ENCODE data around the gene SLC24A4.

SLC24A4 gene

GRCh38 chr14:92449404-92450181, 126.6 kb downstream of the SLC24A4 start:
- Histone ChIP-seq H3K4me3 (ENCODE audit: extremely low read depth, insufficient read depth, low read length, poor library complexity, severe bottlenecking) (no peak overlapping the region), H3K4me1 (ENCODE audit: control insufficient read depth, insufficient read depth, low read length, poor library complexity, severe bottlenecking) (peaks cover 15% of the 10 kb centered on the region), H3K9me3 (ENCODE audit: control insufficient read depth, low read length) (no peaks in the 10 kb centered on the region), H3K36me3 (ENCODE audit: control insufficient read depth, insufficient read depth, low read length) (no peaks in the 10 kb centered on the region), H3K27ac (ENCODE audit: low read depth, low read length, severe bottlenecking) (peak overlapping the region; percentile 8)
- WGBS, 2 experiments (ENCODE audit: insufficient coverage in 2 of 2) = 87 to 89% methylated on average over 19 of the region's 20 CpGs

DNA sequence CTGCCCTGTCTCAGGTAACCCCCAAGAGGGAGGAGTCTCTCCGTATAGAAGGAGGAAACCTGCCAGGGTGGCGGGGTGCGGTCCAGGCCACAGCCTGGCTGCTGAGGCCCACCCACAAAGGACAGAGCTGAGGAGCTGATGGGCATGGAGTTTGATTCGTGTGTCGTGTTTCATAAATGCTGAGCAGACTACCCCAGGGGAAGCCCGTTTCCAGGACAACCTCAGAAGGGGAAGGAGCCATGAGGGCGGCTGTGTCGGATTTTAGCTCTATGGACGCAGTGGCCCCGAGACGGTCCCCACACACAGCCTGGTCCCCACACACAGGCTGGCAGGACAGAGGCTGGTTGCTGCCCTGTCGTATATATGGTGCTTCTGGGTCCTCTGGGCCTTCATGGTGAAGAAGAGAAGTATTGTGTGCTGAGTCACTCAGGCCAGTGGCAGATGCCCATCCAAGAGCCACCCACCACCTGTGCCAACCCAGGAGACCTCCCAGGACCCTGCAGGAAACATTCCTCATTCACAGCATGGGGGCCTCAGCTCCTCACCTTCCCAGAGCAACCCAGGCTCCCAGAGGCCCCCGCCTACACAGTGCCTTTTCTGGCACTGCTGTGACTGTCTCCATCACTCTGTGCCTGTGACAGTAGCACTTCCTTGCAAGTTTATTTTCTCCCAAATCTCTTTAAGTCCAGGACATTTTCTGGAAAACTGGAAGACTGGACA, 127.5 kb downstream of the SLC24A4 start:
- 82 to 87% methylated on average over 9 to 12 of the region's 13 CpGs for WGBS, 2 experiments (ENCODE audit: insufficient coverage in 2 of 2)
- Histone ChIP-seq H3K4me3 (ENCODE audit: extremely low read depth, insufficient read depth, low read length, poor library complexity, severe bottlenecking) (no peak overlapping the region), H3K4me1 (ENCODE audit: control insufficient read depth, insufficient read depth, low read length, poor library complexity, severe bottlenecking) (peaks cover 15% of the 10 kb centered on the region), H3K27ac (ENCODE audit: low read depth, low read length, severe bottlenecking) (no peak overlapping the region), H3K36me3 (ENCODE audit: control insufficient read depth, insufficient read depth, low read length) (no peaks in the 10 kb centered on the region), H3K9me3 (ENCODE audit: control insufficient read depth, low read length) (no peaks in the 10 kb centered on the region)

- Histone ChIP-seq H3K4me3 (ENCODE audit: extremely low read depth, insufficient read depth, low read length, poor library complexity, severe bottlenecking) (no peak overlapping the region), H3K27ac (ENCODE audit: low read depth, low read length, severe bottlenecking) (no peak overlapping the region), H3K9me3 (ENCODE audit: control insufficient read depth, low read length) (no peaks in the 10 kb centered on the region), H3K4me1 (ENCODE audit: control insufficient read depth, insufficient read depth, low read length, poor library complexity, severe bottlenecking) (peaks cover 15% of the 10 kb centered on the region), H3K36me3 (ENCODE audit: control insufficient read depth, insufficient read depth, low read length) (no peaks in the 10 kb centered on the region)
- WGBS, 2 experiments (ENCODE audit: insufficient coverage in 2 of 2) = 65 to 73% methylated on average over 6 to 8 of the region's 9 CpGs
These were observed 128.3 kb downstream of the SLC24A4 start for GRCh38 chr14:92451245-92451644.

DNA sequence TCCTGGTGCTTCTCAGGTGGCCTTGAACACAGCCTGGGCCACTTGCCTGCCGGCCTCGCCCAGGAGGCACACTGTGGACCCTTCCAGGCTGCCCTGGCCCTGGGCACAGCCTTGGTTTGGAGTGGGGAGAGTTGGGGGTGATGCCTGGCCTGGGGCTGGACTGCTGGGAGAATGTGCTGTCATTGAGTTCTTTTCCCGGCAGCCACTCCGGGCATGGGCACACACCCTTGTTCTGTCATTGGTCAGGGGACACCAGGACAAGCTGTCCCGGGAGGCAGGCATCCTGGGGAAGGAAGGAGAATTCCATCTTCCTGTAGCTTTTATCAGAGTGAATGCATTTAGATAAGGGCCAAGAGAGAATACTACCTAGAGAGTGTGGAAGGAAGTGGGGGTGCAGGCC, 128.8 kb downstream of the SLC24A4 start:
- Histone ChIP-seq H3K27ac (ENCODE audit: low read depth, low read length, severe bottlenecking) (no peak overlapping the region), H3K4me3 (ENCODE audit: extremely low read depth, insufficient read depth, low read length, poor library complexity, severe bottlenecking) (no peak overlapping the region), H3K4me1 (ENCODE audit: control insufficient read depth, insufficient read depth, low read length, poor library complexity, severe bottlenecking) (peaks cover 15% of the 10 kb centered on the region), H3K9me3 (ENCODE audit: control insufficient read depth, low read length) (no peaks in the 10 kb centered on the region), H3K36me3 (ENCODE audit: control insufficient read depth, insufficient read depth, low read length) (no peaks in the 10 kb centered on the region)
- 91 to 94% methylated on average over 3 to 4 of the region's 5 CpGs for WGBS, 2 experiments (ENCODE audit: insufficient coverage in 2 of 2)

GRCh38 chr14:92452471-92452870, 129.5 kb downstream of the SLC24A4 start:
- Histone ChIP-seq H3K27ac (ENCODE audit: low read depth, low read length, severe bottlenecking) (no peak overlapping the region), H3K4me3 (ENCODE audit: extremely low read depth, insufficient read depth, low read length, poor library complexity, severe bottlenecking) (no peak overlapping the region), H3K4me1 (ENCODE audit: control insufficient read depth, insufficient read depth, low read length, poor library complexity, severe bottlenecking) (peaks cover 15% of the 10 kb centered on the region), H3K9me3 (ENCODE audit: control insufficient read depth, low read length) (no peaks in the 10 kb centered on the region), H3K36me3 (ENCODE audit: control insufficient read depth, insufficient read depth, low read length) (no peaks in the 10 kb centered on the region)
- 96 to 97% methylated on average over 6 to 14 of the region's 14 CpGs for WGBS, 2 experiments (ENCODE audit: insufficient coverage in 2 of 2)

GRCh38 chr14:92453691-92454090, 130.7 kb downstream of the SLC24A4 start:
- H3K4me1 ChIP-seq (ENCODE audit: control insufficient read depth, insufficient read depth, low read length, poor library complexity, severe bottlenecking) = peaks cover 15% of the 10 kb centered on the region
- H3K36me3 ChIP-seq (ENCODE audit: control insufficient read depth, insufficient read depth, low read length) = no peaks in the 10 kb centered on the region
- no peak overlapping the region for H3K27ac ChIP-seq (ENCODE audit: low read depth, low read length, severe bottlenecking)
- WGBS, 2 experiments (ENCODE audit: insufficient coverage in 2 of 2) = 88 to 91% methylated on average over 5 to 8 of the region's 8 CpGs
- no peak overlapping the region for H3K4me3 ChIP-seq (ENCODE audit: extremely low read depth, insufficient read depth, low read length, poor library complexity, severe bottlenecking)
- no peaks in the 10 kb centered on the region for H3K9me3 ChIP-seq (ENCODE audit: control insufficient read depth, low read length)

GRCh38 chr14:92455231-92455630, 132.3 kb downstream of the SLC24A4 start:
- peaks cover 23% of the 10 kb centered on the region for H3K4me1 ChIP-seq (ENCODE audit: control insufficient read depth, insufficient read depth, low read length, poor library complexity, severe bottlenecking)
- 100% methylated on average over 2 of the region's 2 CpGs; no CpG with 5 or more reads in 1 of the 2 experiments for WGBS, 2 experiments (ENCODE audit: insufficient coverage in 2 of 2)
- no peaks in the 10 kb centered on the region for H3K9me3 ChIP-seq (ENCODE audit: control insufficient read depth, low read length)
- H3K36me3 ChIP-seq (ENCODE audit: control insufficient read depth, insufficient read depth, low read length) = no peaks in the 10 kb centered on the region
- H3K4me3 ChIP-seq (ENCODE audit: extremely low read depth, insufficient read depth, low read length, poor library complexity, severe bottlenecking) = no peak overlapping the region
- no peak overlapping the region for H3K27ac ChIP-seq (ENCODE audit: low read depth, low read length, severe bottlenecking)

DNA sequence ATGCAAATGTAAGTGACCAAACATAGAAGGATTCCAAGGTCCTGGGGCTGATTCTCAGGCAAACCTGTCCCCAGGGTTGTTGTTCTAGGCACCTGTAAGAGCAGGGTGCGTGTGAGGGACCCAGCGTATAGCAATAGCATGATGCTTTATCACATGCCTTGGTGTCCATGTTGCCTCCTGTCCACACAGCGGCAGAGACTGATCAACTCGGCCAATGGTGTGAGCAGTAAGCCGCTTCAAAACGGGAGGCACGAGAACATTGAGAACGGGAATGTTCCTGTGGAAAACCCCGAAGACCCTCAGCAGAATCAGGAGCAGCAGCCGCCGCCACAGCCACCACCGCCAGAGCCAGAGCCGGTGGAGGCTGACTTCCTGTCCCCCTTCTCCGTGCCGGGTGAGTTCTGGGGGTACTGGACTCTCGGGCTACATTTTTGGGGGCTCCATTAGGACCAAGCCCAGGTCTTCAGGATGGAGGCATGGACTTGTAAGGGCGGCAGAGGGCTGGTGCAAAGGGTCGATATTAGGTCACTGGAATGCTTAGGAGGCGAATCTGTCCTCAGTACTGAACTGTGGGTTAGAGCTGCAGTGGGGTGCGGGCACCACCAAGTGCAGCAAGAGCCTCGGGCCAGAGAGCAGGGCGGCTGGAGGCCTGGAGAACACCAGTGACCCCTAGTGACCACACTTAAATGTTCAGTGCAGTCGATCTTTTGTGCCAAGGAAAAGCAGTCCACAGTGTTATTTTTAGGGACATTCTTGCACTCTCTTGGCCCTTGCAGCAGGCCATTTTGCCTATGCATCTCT, 133.4 kb downstream of the SLC24A4 start:
- Histone ChIP-seq H3K4me3 (ENCODE audit: extremely low read depth, insufficient read depth, low read length, poor library complexity, severe bottlenecking) (no peak overlapping the region), H3K27ac (ENCODE audit: low read depth, low read length, severe bottlenecking) (no peak overlapping the region), H3K9me3 (ENCODE audit: control insufficient read depth, low read length) (no peaks in the 10 kb centered on the region), H3K36me3 (ENCODE audit: control insufficient read depth, insufficient read depth, low read length) (no peaks in the 10 kb centered on the region), H3K4me1 (ENCODE audit: control insufficient read depth, insufficient read depth, low read length, poor library complexity, severe bottlenecking) (peaks cover 16% of the 10 kb centered on the region)
- 68 to 70% methylated on average over 22 to 23 of the region's 23 CpGs for WGBS, 2 experiments (ENCODE audit: insufficient coverage in 2 of 2)

DNA sequence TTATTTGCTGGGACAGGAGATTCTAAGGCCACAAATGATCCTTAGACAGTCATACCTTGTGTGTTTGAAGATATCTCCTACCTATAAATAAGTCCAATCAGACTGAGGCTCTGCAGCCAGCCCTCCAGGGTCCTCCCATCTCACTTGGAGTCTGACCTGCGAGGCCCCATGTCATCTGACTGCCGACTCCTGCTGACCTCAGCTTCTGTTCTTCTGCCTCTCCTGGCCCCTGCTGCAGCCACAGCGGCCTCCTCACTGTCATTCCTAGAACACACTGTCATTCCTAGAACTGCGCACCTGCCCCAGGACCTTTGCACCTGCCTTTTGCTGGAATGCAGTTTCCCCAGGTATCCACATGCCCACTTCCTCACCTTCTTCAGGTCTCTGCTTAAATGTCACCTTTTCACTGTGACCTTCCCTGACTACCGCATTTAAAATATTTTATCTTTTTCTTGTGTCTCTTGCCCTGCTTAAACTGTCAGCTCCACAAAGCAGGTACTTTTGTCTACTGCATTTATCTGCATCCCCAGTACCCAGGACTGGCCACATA, 134.1 kb downstream of the SLC24A4 start:
- H3K9me3 ChIP-seq (ENCODE audit: control insufficient read depth, low read length) = no peaks in the 10 kb centered on the region
- H3K4me1 ChIP-seq (ENCODE audit: control insufficient read depth, insufficient read depth, low read length, poor library complexity, severe bottlenecking) = peaks cover 12% of the 10 kb centered on the region
- H3K4me3 ChIP-seq (ENCODE audit: extremely low read depth, insufficient read depth, low read length, poor library complexity, severe bottlenecking) = no peak overlapping the region
- no peaks in the 10 kb centered on the region for H3K36me3 ChIP-seq (ENCODE audit: control insufficient read depth, insufficient read depth, low read length)
- 83 to 85% methylated on average over 5 of the region's 5 CpGs for WGBS, 2 experiments (ENCODE audit: insufficient coverage in 2 of 2)
- no peak overlapping the region for H3K27ac ChIP-seq (ENCODE audit: low read depth, low read length, severe bottlenecking)

Data from mesodermal cell (in vitro differentiated cells).